CD4-positive, alpha-beta T cell treated with Interleukin-4 for 1 hour (primary cell): ENCODE data around the gene CAPG.

Experiments
- DNase-seq, 2 donors: peaks; one replicate each; pipeline ENCODE4 v3.0.0-alpha.2; 2020 to 2022

CAPG gene

GRCh38 chr2:85438201-85439024 lies 28.2 kb upstream of the CAPG start:
- no peak for DNase-seq

GRCh38 chr2:85437488-85438200 lies 27.5 kb upstream of the CAPG start:
- DNase-seq = peak; percentile 76 to 83

- no peak for DNase-seq
These were observed 26.8 kb upstream of the CAPG start for GRCh38 chr2:85436836-85437487.

- no peak for DNase-seq
These were observed 26.0 kb upstream of the CAPG start for GRCh38 chr2:85435981-85436835.

GRCh38 chr2:85435220-85435958 lies 25.2 kb upstream of the CAPG start:
- DNase-seq = no peak

- no peak for DNase-seq
These were observed 24.5 kb upstream of the CAPG start for GRCh38 chr2:85434696-85435095.

GRCh38 chr2:85433511-85434089 lies 23.4 kb upstream of the CAPG start:
- DNase-seq = no peak

- no peak for DNase-seq
These were observed 21.5 kb upstream of the CAPG start for GRCh38 chr2:85431570-85432205.

GRCh38 chr2:85430752-85431569 lies 20.8 kb upstream of the CAPG start:
- DNase-seq = no peak

GRCh38 chr2:85429924-85430289 lies 19.7 kb upstream of the CAPG start:
- DNase-seq = no peak

- DNase-seq = no peak
These were observed 19.2 kb upstream of the CAPG start for GRCh38 chr2:85429213-85429923.

- no peak for DNase-seq
These were observed 18.2 kb upstream of the CAPG start for GRCh38 chr2:85428343-85428881.

- DNase-seq = no peak
These were observed 17.2 kb upstream of the CAPG start for GRCh38 chr2:85427300-85427835.

GRCh38 chr2:85425588-85425987 lies 15.4 kb upstream of the CAPG start:
- DNase-seq = no peak

- DNase-seq = no peak
These were observed 13.4 kb upstream of the CAPG start for GRCh38 chr2:85423525-85423924.

- no peak for DNase-seq
These were observed 11.9 kb upstream of the CAPG start for GRCh38 chr2:85422072-85422457.

GRCh38 chr2:85421260-85422071 lies 11.3 kb upstream of the CAPG start:
- DNase-seq = no peak
